ENCODE measurements around the gene ADAMTS17.

DNA sequence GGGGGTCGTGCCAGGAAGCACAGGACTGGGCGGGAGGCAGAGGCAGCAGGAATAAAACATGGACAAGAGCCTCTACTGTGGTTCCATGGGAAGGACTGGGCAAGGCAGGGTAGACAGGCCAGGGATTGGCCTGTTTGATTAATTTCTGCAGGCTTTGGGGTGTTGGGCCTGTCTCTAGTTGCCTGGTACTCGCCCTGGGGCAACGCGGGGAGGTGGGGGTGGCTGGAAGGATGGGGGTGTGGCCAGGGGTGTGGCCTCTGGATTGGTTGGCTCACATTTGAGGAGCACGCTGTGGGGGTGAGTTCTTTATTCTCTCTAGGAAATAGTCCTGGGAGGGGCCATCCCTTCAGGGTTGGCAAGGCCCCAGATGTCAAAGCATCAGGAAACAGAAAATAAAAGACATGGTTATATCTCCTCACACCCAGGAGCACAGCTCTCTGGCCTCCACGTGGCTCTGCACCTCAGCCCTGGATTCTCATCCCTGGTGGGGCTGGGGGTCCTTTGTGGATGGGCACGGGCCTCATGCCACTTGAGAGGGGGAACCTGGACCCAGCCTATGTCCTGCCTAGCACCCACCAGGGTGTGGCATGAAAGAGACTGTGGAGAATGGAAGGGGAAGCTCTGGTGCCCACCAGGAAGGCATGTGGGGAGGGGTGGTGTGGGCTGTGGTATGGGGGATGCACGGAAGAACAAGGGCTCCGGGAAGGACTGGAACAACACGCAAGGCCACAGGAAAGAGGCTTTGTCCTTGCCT lies 385.6 kb downstream of the ADAMTS17 start:
- TF ChIP-seq POLR2A (IDR thresholded peaks at IDR 0.05; ENCODE audit: low read length) (no peak), GATA1 (IDR thresholded peaks at IDR 0.05; ENCODE audit: low read depth, low read length) (no peak)
